Thoracic aorta (tissue), 2 donors: ENCODE data around the gene VWA1. TPM values are rescaled to one million over a fixed set of nuclear protein-coding genes. Genes with fewer than 3 reads are reported as not detected.
"Not testable (repeated sequence)": the region's sequence is repeated elsewhere in the genome, so short reads cannot be mapped to it uniquely, and the experiment has no call there.

Experiments
- ATAC-seq: fragments of 150-250 bp; one replicate; pipeline ENCODE4 v1.8.0; 2017; ENCODE audit warnings: low read depth; ENCODE audit not compliant: insufficient number of reproducible peaks, low FRiP score
- DNase-seq: peaks from one replicate; pipeline ENCODE4 v3.0.0-alpha.2; 2020; ENCODE audit warnings: low spot score
- H3K27ac ChIP-seq, 2 donors: fragments of 200-600 bp; sonication (generic); 1 replicate in 1 of 2; 2 replicates in 1 of 2; pipeline ENCODE4 v1.5.1; 2016; ENCODE audit warnings: mild to moderate bottlenecking in 2 of 2, moderate library complexity in 2 of 2
- H3K27me3 ChIP-seq: fragments of 200-600 bp; sonication (generic); replicated peaks from 2 replicates; pipeline ENCODE4 v1.6.0; 2016; ENCODE audit warnings: mild to moderate bottlenecking; ENCODE audit not compliant: insufficient read depth
- H3K36me3 ChIP-seq: fragments of 200-600 bp; sonication (generic); one replicate; pipeline ENCODE4 v1.5.1; 2016
- H3K4me1 ChIP-seq, 2 donors: fragments of 200-600 bp; sonication (generic); 1 replicate in 1 of 2; 2 replicates in 1 of 2; pipeline versions ENCODE4 v1.5.1 to v1.6.0; 2016; ENCODE audit warnings: low read depth in 2 of 2, mild to moderate bottlenecking in 1 of 2; ENCODE audit not compliant: control insufficient read depth in 1 of 2
- H3K4me3 ChIP-seq: fragments of 200-600 bp; sonication (generic); 2 replicates; pipeline ENCODE4 v1.5.1; 2016; ENCODE audit warnings: mild to moderate bottlenecking
- H3K9me3 ChIP-seq: fragments of 200-600 bp; sonication (generic); 2 replicates; pipeline ENCODE4 v1.5.1; 2016
- CTCF ChIP-seq: fragments of 200-600 bp; sonication (generic); IDR thresholded peaks from one replicate; pipeline ENCODE4 v1.5.1; 2019; ENCODE audit warnings: antibody characterized with exemption
- total RNA-seq, 2 donors: library from RNA; depleted of rRNA; stranded (reverse); fragments of >200 nt; gene quantifications; one replicate each; pipeline versions ENCODE4 v1.1.0 to v1.2.3, GENCODE V29; 2016

VWA1 gene
- total RNA-seq, 2 donors from 2014 or later = 21.7 to 23.6 TPM

DNA sequence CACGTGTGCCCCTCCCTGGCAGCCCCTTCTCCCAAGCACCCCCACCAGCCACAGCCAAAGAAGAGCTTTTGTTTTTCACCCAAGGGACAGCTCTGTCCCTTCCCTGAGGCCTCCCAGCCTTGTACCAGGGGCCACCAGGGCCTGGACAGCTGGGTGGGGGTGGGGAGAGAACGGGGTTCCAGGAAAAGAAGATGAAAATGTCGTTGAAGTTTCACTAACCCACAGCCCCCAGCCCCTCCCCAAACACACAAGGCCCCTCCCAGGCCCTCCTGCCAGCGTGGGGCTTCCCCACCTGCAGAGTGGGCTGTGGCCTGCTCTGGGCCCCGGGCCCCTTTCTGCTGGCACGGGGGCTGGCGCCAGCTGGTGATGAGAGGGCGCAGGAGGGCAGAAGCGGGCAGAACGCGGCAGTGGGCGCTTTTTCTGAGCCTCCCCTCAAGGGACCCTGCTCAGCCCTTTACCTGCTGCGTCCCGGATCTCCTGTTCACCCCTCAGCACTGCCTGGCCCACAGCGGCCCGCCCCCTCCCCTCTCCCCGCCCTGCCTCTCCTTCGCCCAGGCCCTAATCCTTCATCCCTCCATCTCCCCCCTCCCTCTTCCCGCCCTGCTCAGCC is 8.9 kb upstream of the VWA1 start:
- ATAC-seq (no peak), DNase-seq (no peak)
- Histone ChIP-seq H3K36me3 (no peaks in the 10 kb centered on the region), H3K4me1 (peaks cover 5 to 23% of the 10 kb centered on the region in 2 donors), H3K9me3 (no peaks in the 10 kb centered on the region), H3K27ac (no peak overlapping the region), H3K4me3 (no peak overlapping the region), H3K27me3 (no peaks in the 10 kb centered on the region)
- TF ChIP-seq CTCF = no peak

- DNase-seq (no peak), ATAC-seq (no peak)
- Histone ChIP-seq H3K4me1 (peaks cover 5 to 26% of the 10 kb centered on the region in 2 donors), H3K9me3 (no peaks in the 10 kb centered on the region), H3K27ac (no peak overlapping the region), H3K4me3 (peak overlapping the region; percentile 54), H3K27me3 (no peaks in the 10 kb centered on the region), H3K36me3 (no peaks in the 10 kb centered on the region)
- no peak for TF ChIP-seq CTCF
These were observed 8.2 kb upstream of the VWA1 start for GRCh38 chr1:1427106-1427819.

DNA sequence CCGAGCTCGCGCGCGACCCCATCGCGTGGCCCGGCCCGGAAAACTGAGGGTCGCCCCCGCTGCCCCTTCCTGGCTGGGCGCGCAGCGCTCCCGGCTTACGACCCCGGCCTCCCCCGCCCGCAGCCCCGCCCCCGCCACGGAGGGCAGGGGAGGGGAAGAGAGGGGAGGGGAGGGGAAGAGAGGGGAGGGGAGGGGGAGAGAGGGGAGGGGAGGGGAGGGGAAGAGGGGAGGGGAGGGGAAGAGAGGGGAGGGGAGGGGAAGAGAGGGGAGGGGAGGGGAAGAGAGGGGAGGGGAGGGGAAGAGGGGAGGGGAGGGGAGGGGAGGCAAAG is 7.7 kb upstream of the VWA1 start:
- no peak for ATAC-seq
- no peaks in the 10 kb centered on the region for H3K36me3 ChIP-seq
- no peaks in the 10 kb centered on the region for H3K27me3 ChIP-seq
- TF ChIP-seq CTCF = no peak
- no peak for DNase-seq
- H3K9me3 ChIP-seq = no peaks in the 10 kb centered on the region
- peak overlapping the region; percentile 54 for H3K4me3 ChIP-seq
- peaks cover 5 to 26% of the 10 kb centered on the region in 2 donors for H3K4me1 ChIP-seq
- no peak overlapping the region for H3K27ac ChIP-seq

DNA sequence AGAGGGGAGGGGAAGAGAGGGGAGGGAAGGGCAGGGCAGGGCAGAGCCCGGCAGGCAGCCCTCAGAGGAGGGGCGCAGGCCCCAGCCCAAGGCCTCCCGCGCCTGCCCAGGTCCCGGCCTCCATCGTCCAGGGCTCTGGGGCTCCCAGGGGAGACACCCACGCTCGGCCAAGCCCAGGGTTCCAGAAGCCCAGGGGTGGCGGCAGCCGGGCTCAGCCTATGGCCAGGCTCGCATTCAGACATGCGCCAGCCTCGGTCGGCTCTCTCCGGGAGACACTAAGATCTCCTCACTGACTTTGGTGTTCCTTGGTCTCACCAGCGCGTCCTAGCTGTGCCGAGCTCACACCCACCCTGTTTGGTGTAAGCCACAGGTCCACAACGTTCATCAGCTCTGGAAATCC is 7.3 kb upstream of the VWA1 start:
- Histone ChIP-seq H3K27me3 (no peaks in the 10 kb centered on the region), H3K4me3 (no peak overlapping the region), H3K4me1 (peaks cover 5 to 26% of the 10 kb centered on the region in 2 donors), H3K9me3 (no peaks in the 10 kb centered on the region), H3K27ac (no peak overlapping the region), H3K36me3 (no peaks in the 10 kb centered on the region)
- DNase-seq (no peak), ATAC-seq (no peak)
- no peak for TF ChIP-seq CTCF

GRCh38 chr1:1428967-1429366 is 6.5 kb upstream of the VWA1 start:
- H3K9me3 ChIP-seq, ATAC-seq, DNase-seq, H3K27me3 ChIP-seq, H3K36me3 ChIP-seq, H3K4me3 ChIP-seq, H3K27ac ChIP-seq: not testable (repeated sequence)
- H3K4me1 ChIP-seq = peaks cover 5 to 33% of the 10 kb centered on the region in 2 donors

DNA sequence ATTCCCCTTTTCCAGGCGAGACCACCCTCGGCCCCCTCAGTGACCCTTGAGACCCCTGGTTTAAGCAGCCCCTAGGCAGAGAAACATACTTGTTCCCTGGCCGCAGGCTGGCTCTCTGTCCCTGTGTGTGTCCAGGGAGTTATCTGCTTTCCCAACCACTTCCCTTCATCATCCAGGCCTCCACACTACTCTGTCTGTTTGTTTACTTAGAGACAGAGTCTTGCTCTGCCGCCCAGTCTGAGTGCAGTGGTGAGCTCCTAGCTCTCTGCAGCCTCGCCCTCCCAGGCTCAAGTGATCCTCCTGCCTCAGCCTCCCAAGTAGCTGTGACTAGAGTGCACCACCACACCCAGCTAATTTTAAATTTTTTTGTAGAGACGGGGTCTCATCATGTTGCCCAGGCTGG is 5.8 kb upstream of the VWA1 start:
- no peak for DNase-seq
- ATAC-seq = no peak
- Histone ChIP-seq H3K27me3 (no peaks in the 10 kb centered on the region), H3K4me1 (peaks cover 8 to 40% of the 10 kb centered on the region in 2 donors), H3K36me3 (no peaks in the 10 kb centered on the region), H3K4me3 (no peak overlapping the region), H3K9me3 (no peaks in the 10 kb centered on the region), H3K27ac (peak overlapping the region; percentile 75 to 83)
- no peak for TF ChIP-seq CTCF
